Neural cell (in vitro differentiated cells): ENCODE results near the gene GPN1. TPM values are rescaled to one million over a fixed set of nuclear protein-coding genes. Genes with fewer than 3 reads are reported as not detected.

Experiments
- H2AFZ ChIP-seq: fragments of 200-600, 300-800 bp; sonication (generic), shearing (Covaris generic); 2 replicates; pipeline ENCODE4 v1.6.0; 2014; ENCODE audit warnings: low read depth, mild to moderate bottlenecking, antibody characterized with exemption, low read length, moderate library complexity
- H3F3A ChIP-seq: fragments of 200-600 bp; shearing (Covaris generic); 2 replicates; pipeline ENCODE4 v1.6.1; 2016; ENCODE audit warnings: mild to moderate bottlenecking, moderate library complexity, mixed read lengths, antibody characterized with exemption, low read length; ENCODE audit not compliant: insufficient read depth, poor library complexity, severe bottlenecking
- H3K27ac ChIP-seq: fragments of 200-600, 300-800 bp; sonication (generic), shearing (Covaris generic); 2 replicates; pipeline ENCODE4 v1.5.1; 2014; ENCODE audit warnings: mild to moderate bottlenecking, low read length, moderate library complexity
- H3K27me3 ChIP-seq: fragments of 300-800, 200-600 bp; sonication (generic), shearing (Covaris generic); 2 replicates; pipeline ENCODE4 v1.6.0; 2014; ENCODE audit warnings: mild to moderate bottlenecking, low read depth, low read length, moderate library complexity; ENCODE audit not compliant: insufficient read depth
- H3K36me3 ChIP-seq: fragments of 300-800, 200-600 bp; sonication (generic), shearing (Covaris generic); 2 replicates; pipeline ENCODE4 v1.5.1; 2014; ENCODE audit warnings: mild to moderate bottlenecking, antibody characterized with exemption, low read length, moderate library complexity; ENCODE audit not compliant: insufficient read depth
- H3K4me2 ChIP-seq: fragments of 300-800, 200-600 bp; sonication (generic), shearing (Covaris generic); 2 replicates; pipeline ENCODE4 v1.6.0; 2014; ENCODE audit warnings: mild to moderate bottlenecking, low read length
- H3K4me3 ChIP-seq: fragments of 300-800, 200-600 bp; sonication (generic), shearing (Covaris generic); 2 replicates; pipeline ENCODE4 v1.5.1; 2014; ENCODE audit warnings: mild to moderate bottlenecking, low read length, moderate library complexity
- H3K79me2 ChIP-seq: fragments of 200-600 bp; shearing (Covaris generic); replicated peaks from 2 replicates; pipeline ENCODE4 v1.6.0; 2014; ENCODE audit warnings: mild to moderate bottlenecking, low read length, moderate library complexity; ENCODE audit not compliant: insufficient read depth
- H3K9ac ChIP-seq: fragments of 300-800, 200-600 bp; sonication (generic), shearing (Covaris generic); 2 replicates; pipeline ENCODE4 v1.6.1; 2016; ENCODE audit warnings: mild to moderate bottlenecking, low read length, mixed read lengths
- H3K9me2 ChIP-seq: fragments of 200-600 bp; shearing (Covaris generic); 2 replicates; pipeline ENCODE4 v1.6.1; 2016; ENCODE audit warnings: mild to moderate bottlenecking, low read length, mixed read lengths; ENCODE audit not compliant: insufficient read depth
- H3K9me3 ChIP-seq: fragments of 200-600, 300-800 bp; sonication (generic), shearing (Covaris generic); 2 replicates; pipeline ENCODE4 v1.6.1; 2016; ENCODE audit warnings: mild to moderate bottlenecking, mixed run types, low read length, moderate library complexity, mixed read lengths
- H4K20me1 ChIP-seq: fragments of 200-600 bp; shearing (Covaris generic); 2 replicates; pipeline ENCODE4 v1.6.1; 2016; ENCODE audit warnings: mild to moderate bottlenecking, mixed run types; ENCODE audit not compliant: insufficient read depth
- CTCF ChIP-seq: fragments of 450-650 bp; IDR thresholded peaks from 2 replicates; pipeline ENCODE4 v1.5.1; 2014; ENCODE audit warnings: antibody characterized with exemption, mild to moderate bottlenecking, moderate library complexity; ENCODE audit not compliant: poor library complexity, severe bottlenecking
- EP300 ChIP-seq: fragments of 450-650 bp; conservative IDR thresholded peaks from 2 replicates; pipeline ENCODE4 v1.6.1; 2014; ENCODE audit warnings: antibody characterized with exemption, mild to moderate bottlenecking, moderate library complexity; ENCODE audit not compliant: poor library complexity, severe bottlenecking
- EZH2 ChIP-seq: fragments of 200-600, 300-800 bp; shearing (Covaris generic), sonication (generic); IDR thresholded peaks from 2 replicates; pipeline ENCODE4 v1.6.1; 2014; ENCODE audit warnings: antibody characterized with exemption, low read length, borderline replicate concordance, mild to moderate bottlenecking; ENCODE audit not compliant: insufficient read depth, poor library complexity, severe bottlenecking
- MXI1 ChIP-seq: fragments of 450-650 bp; conservative IDR thresholded peaks from 2 replicates; pipeline ENCODE4 v1.6.1; 2014; ENCODE audit warnings: antibody characterized with exemption, mild to moderate bottlenecking; ENCODE audit not compliant: poor library complexity, severe bottlenecking
- POLR2AphosphoS5 ChIP-seq: IDR thresholded peaks from 2 replicates; pipeline ENCODE4 v1.6.1; 2012
- RAD21 ChIP-seq: fragments of 450-650 bp; conservative IDR thresholded peaks from 2 replicates; pipeline ENCODE4 v1.6.1; 2014; ENCODE audit warnings: antibody characterized with exemption, mild to moderate bottlenecking, moderate library complexity
- REST ChIP-seq: IDR thresholded peaks from 2 replicates; pipeline ENCODE4 v1.6.1; 2012; ENCODE audit warnings: borderline replicate concordance
- SMC3 ChIP-seq: fragments of 450-650 bp; conservative IDR thresholded peaks from 2 replicates; pipeline ENCODE4 v1.6.1; 2014; ENCODE audit warnings: antibody characterized with exemption, mild to moderate bottlenecking, moderate library complexity; ENCODE audit not compliant: poor library complexity
- TAF1 ChIP-seq: IDR thresholded peaks from 2 replicates; pipeline ENCODE4 v1.6.1; 2012; ENCODE audit warnings: low read depth
- polyA plus RNA-seq: library from polyadenylated mRNA; depleted of rRNA; stranded (reverse); fragments of >200 nt; gene quantifications from 2 replicates; pipeline ENCODE4 v1.2.3, GENCODE V29; 2014

The GPN1 gene
- polyA plus RNA-seq, 1 donor from 2014 or later = 48.2 TPM

- Histone ChIP-seq H3F3A (no peaks in the 10 kb centered on the region), H2AFZ (no peak overlapping the region), H3K9me2 (no peaks in the 10 kb centered on the region), H3K4me2 (no peak overlapping the region), H3K27me3 (no peaks in the 10 kb centered on the region), H3K79me2 (no peaks in the 10 kb centered on the region), H3K36me3 (no peaks in the 10 kb centered on the region), H4K20me1 (no peaks in the 10 kb centered on the region), H3K9me3 (no peaks in the 10 kb centered on the region), H3K27ac (no peak overlapping the region), H3K4me3 (no peak overlapping the region), H3K9ac (no peak overlapping the region)
- TF ChIP-seq CTCF = no peak
- TF ChIP-seq REST = no peak
- TF ChIP-seq MXI1 = no peak
- no peak for TF ChIP-seq POLR2AphosphoS5
- no peak for TF ChIP-seq EP300
- TF ChIP-seq TAF1 = no peak
- no peak for TF ChIP-seq SMC3
- no peak for TF ChIP-seq EZH2
- TF ChIP-seq RAD21 = no peak
Measured at GRCh38 chr2:27640722-27641245, 11.9 kb downstream of the GPN1 start.

GRCh38 chr2:27645197-27645596 lies 16.3 kb downstream of the GPN1 start:
- H2AFZ ChIP-seq = no peak overlapping the region
- TF ChIP-seq EZH2 (no peak), CTCF (no peak), MXI1 (no peak), SMC3 (no peak), REST (no peak), RAD21 (no peak), POLR2AphosphoS5 (no peak), EP300 (no peak), TAF1 (no peak)
- H3K4me2 ChIP-seq = no peak overlapping the region
- no peaks in the 10 kb centered on the region for H3F3A ChIP-seq
- H3K27me3 ChIP-seq = no peaks in the 10 kb centered on the region
- no peaks in the 10 kb centered on the region for H3K9me2 ChIP-seq
- no peaks in the 10 kb centered on the region for H4K20me1 ChIP-seq
- no peak overlapping the region for H3K9ac ChIP-seq
- H3K27ac ChIP-seq = no peak overlapping the region
- no peak overlapping the region for H3K4me3 ChIP-seq
- H3K36me3 ChIP-seq = no peaks in the 10 kb centered on the region
- H3K79me2 ChIP-seq = no peaks in the 10 kb centered on the region
- H3K9me3 ChIP-seq = no peaks in the 10 kb centered on the region
